Neuron (in vitro differentiated cells): ENCODE results near the gene MAP1B.

Source experiments
- H2AFZ ChIP-seq: one replicate; pipeline ENCODE4 v1.6.1; 2013; ENCODE audit warnings: low read depth, mild to moderate bottlenecking, inconsistent platforms, low read length, moderate library complexity
- H3K27me3 ChIP-seq: one replicate; pipeline ENCODE4 v1.6.1; 2013; ENCODE audit warnings: low read length; ENCODE audit not compliant: insufficient read depth
- H3K36me3 ChIP-seq: one replicate; pipeline ENCODE4 v1.6.1; 2013; ENCODE audit warnings: low read length; ENCODE audit not compliant: insufficient read depth
- H3K4me1 ChIP-seq: one replicate; pipeline ENCODE4 v1.6.1; 2013; ENCODE audit warnings: low read length; ENCODE audit not compliant: insufficient read depth
- H3K4me3 ChIP-seq: 2 replicates; pipeline ENCODE4 v1.5.1; 2013; ENCODE audit warnings: mild to moderate bottlenecking, low read length, moderate library complexity
- H3K9me3 ChIP-seq: one replicate; pipeline ENCODE4 v1.6.1; 2013; ENCODE audit warnings: low read length

Gene MAP1B

GRCh38 chr5:72125941-72126620, 18.8 kb downstream of the MAP1B start:
- Histone ChIP-seq H3K4me3 (no peak overlapping the region), H3K4me1 (peaks cover 65% of the 10 kb centered on the region), H3K36me3 (peaks cover 70% of the 10 kb centered on the region), H2AFZ (no peak overlapping the region), H3K9me3 (peaks cover 3% of the 10 kb centered on the region), H3K27me3 (no peaks in the 10 kb centered on the region)

- Histone ChIP-seq H3K4me1 (peaks cover 64% of the 10 kb centered on the region), H3K36me3 (peaks cover 75% of the 10 kb centered on the region), H2AFZ (no peak overlapping the region), H3K4me3 (no peak overlapping the region), H3K27me3 (no peaks in the 10 kb centered on the region), H3K9me3 (peaks cover 3% of the 10 kb centered on the region)
Measured at GRCh38 chr5:72126796-72127195, 19.5 kb downstream of the MAP1B start.

GRCh38 chr5:72129725-72130124, 22.4 kb downstream of the MAP1B start:
- Histone ChIP-seq H3K4me1 (peaks cover 66% of the 10 kb centered on the region), H2AFZ (no peak overlapping the region), H3K4me3 (no peak overlapping the region), H3K36me3 (peaks cover 79% of the 10 kb centered on the region), H3K27me3 (no peaks in the 10 kb centered on the region), H3K9me3 (no peaks in the 10 kb centered on the region)

- Histone ChIP-seq H3K27me3 (no peaks in the 10 kb centered on the region), H2AFZ (no peak overlapping the region), H3K4me3 (no peak overlapping the region), H3K36me3 (peaks cover 77% of the 10 kb centered on the region), H3K9me3 (no peaks in the 10 kb centered on the region), H3K4me1 (peaks cover 66% of the 10 kb centered on the region)
Measured at GRCh38 chr5:72130351-72130761, 23.1 kb downstream of the MAP1B start.

GRCh38 chr5:72133212-72133990, 26.1 kb downstream of the MAP1B start:
- no peak overlapping the region for H3K4me3 ChIP-seq
- H3K9me3 ChIP-seq, result no peaks in the 10 kb centered on the region

GRCh38 chr5:72134226-72134899, 27.1 kb downstream of the MAP1B start:
- Histone ChIP-seq H3K36me3 (peaks cover 77% of the 10 kb centered on the region), H3K9me3 (no peaks in the 10 kb centered on the region), H2AFZ (no peak overlapping the region), H3K27me3 (no peaks in the 10 kb centered on the region), H3K4me3 (no peak overlapping the region), H3K4me1 (peaks cover 56% of the 10 kb centered on the region)

More at GRCh38 chr5:72133212-72133990, 26.1 kb downstream of the MAP1B start:
- peaks cover 76% of the 10 kb centered on the region for H3K36me3 ChIP-seq
- no peak overlapping the region for H2AFZ ChIP-seq
- no peaks in the 10 kb centered on the region for H3K27me3 ChIP-seq
- H3K4me1 ChIP-seq, result peaks cover 56% of the 10 kb centered on the region

GRCh38 chr5:72137826-72138409, 30.6 kb downstream of the MAP1B start:
- H3K4me3 ChIP-seq, result no peak overlapping the region
- H3K9me3 ChIP-seq, result no peaks in the 10 kb centered on the region
- H3K36me3 ChIP-seq, result peaks cover 80% of the 10 kb centered on the region

GRCh38 chr5:72138943-72139521, 31.8 kb downstream of the MAP1B start:
- Histone ChIP-seq H2AFZ (no peak overlapping the region), H3K27me3 (no peaks in the 10 kb centered on the region), H3K4me3 (no peak overlapping the region), H3K9me3 (no peaks in the 10 kb centered on the region), H3K36me3 (peaks cover 86% of the 10 kb centered on the region), H3K4me1 (peaks cover 31% of the 10 kb centered on the region)

More at GRCh38 chr5:72137826-72138409, 30.6 kb downstream of the MAP1B start:
- H3K4me1 ChIP-seq, result peaks cover 42% of the 10 kb centered on the region
- no peaks in the 10 kb centered on the region for H3K27me3 ChIP-seq
- no peak overlapping the region for H2AFZ ChIP-seq

- Histone ChIP-seq H3K4me3 (no peak overlapping the region), H3K27me3 (no peaks in the 10 kb centered on the region), H2AFZ (no peak overlapping the region), H3K36me3 (peaks cover 94% of the 10 kb centered on the region), H3K9me3 (no peaks in the 10 kb centered on the region), H3K4me1 (peaks cover 27% of the 10 kb centered on the region)
Measured at GRCh38 chr5:72140711-72141110, 33.4 kb downstream of the MAP1B start.

- Histone ChIP-seq H3K9me3 (no peaks in the 10 kb centered on the region), H3K4me1 (peaks cover 23% of the 10 kb centered on the region), H3K36me3 (peaks cover 92% of the 10 kb centered on the region), H3K27me3 (no peaks in the 10 kb centered on the region), H3K4me3 (no peak overlapping the region), H2AFZ (no peak overlapping the region)
Measured at GRCh38 chr5:72141440-72142355, 34.4 kb downstream of the MAP1B start.

GRCh38 chr5:72144762-72145161, 37.5 kb downstream of the MAP1B start:
- Histone ChIP-seq H3K9me3 (no peaks in the 10 kb centered on the region), H3K36me3 (peaks cover 93% of the 10 kb centered on the region), H3K4me1 (peaks cover 44% of the 10 kb centered on the region), H2AFZ (no peak overlapping the region), H3K27me3 (no peaks in the 10 kb centered on the region), H3K4me3 (no peak overlapping the region)

- H3K4me1 ChIP-seq, result peaks cover 50% of the 10 kb centered on the region
- H3K36me3 ChIP-seq, result peaks cover 92% of the 10 kb centered on the region
- no peaks in the 10 kb centered on the region for H3K27me3 ChIP-seq
- no peak overlapping the region for H3K4me3 ChIP-seq
- H2AFZ ChIP-seq, result no peak overlapping the region
- H3K9me3 ChIP-seq, result no peaks in the 10 kb centered on the region
Measured at GRCh38 chr5:72145348-72145747, 38.1 kb downstream of the MAP1B start.
